Endodermal cell (in vitro differentiated cells): Measurements from ENCODE around the gene PNN. TPM values are rescaled to one million over a fixed set of nuclear protein-coding genes. Genes with fewer than 3 reads are reported as not detected.
"Not testable (repeated sequence)": the region's sequence is repeated elsewhere in the genome, so short reads cannot be mapped to it uniquely, and the experiment has no call there.

ENCODE experiments used
- DNase-seq: peaks from one replicate; pipeline ENCODE4 v3.0.0-alpha.2; 2017
- H3K27ac ChIP-seq: 2 replicates; pipeline ENCODE4 v1.5.1; 2013; ENCODE audit warnings: mild to moderate bottlenecking, low read depth, low read length, moderate library complexity
- H3K27me3 ChIP-seq: 2 replicates; pipeline ENCODE4 v1.6.1; 2013; ENCODE audit warnings: mild to moderate bottlenecking, low read length, moderate library complexity; ENCODE audit not compliant: insufficient read depth, control insufficient read depth, poor library complexity, severe bottlenecking
- H3K36me3 ChIP-seq: 2 replicates; pipeline ENCODE4 v1.7.0; 2013; ENCODE audit warnings: mild to moderate bottlenecking, low read length, moderate library complexity; ENCODE audit not compliant: control insufficient read depth, insufficient read depth
- H3K4me1 ChIP-seq: one replicate; pipeline ENCODE4 v1.7.0; 2013; ENCODE audit warnings: low read length; ENCODE audit not compliant: control insufficient read depth, insufficient read depth
- H3K4me3 ChIP-seq: 2 replicates; pipeline ENCODE4 v1.5.1; 2013; ENCODE audit warnings: mild to moderate bottlenecking, low read length, moderate library complexity
- H3K9ac ChIP-seq: 2 replicates; pipeline ENCODE4 v1.6.1; 2013; ENCODE audit warnings: mild to moderate bottlenecking, low read length, moderate library complexity; ENCODE audit not compliant: poor library complexity, severe bottlenecking; ENCODE audit errors: extremely low read depth
- H3K9me3 ChIP-seq: 2 replicates; pipeline ENCODE4 v1.6.1; 2013; ENCODE audit warnings: mild to moderate bottlenecking, low read length, moderate library complexity; ENCODE audit not compliant: control insufficient read depth
- H3K27ac Mint-ChIP-seq: 2 replicates; pipeline ENCODE4 v1.8.0; 2020; ENCODE audit warnings: mixed read lengths
- H3K27me3 Mint-ChIP-seq: 2 replicates; pipeline ENCODE4 v1.8.0; 2021; ENCODE audit warnings: mild to moderate bottlenecking, mixed read lengths; ENCODE audit not compliant: insufficient read depth
- H3K36me3 Mint-ChIP-seq: 2 replicates; pipeline ENCODE4 v1.8.0; 2020; ENCODE audit warnings: low read depth, mixed read lengths
- H3K4me1 Mint-ChIP-seq: 2 replicates; pipeline ENCODE4 v1.8.0; 2020; ENCODE audit warnings: mixed read lengths
- H3K4me3 Mint-ChIP-seq: 2 replicates; pipeline ENCODE4 v1.8.0; 2020; ENCODE audit warnings: mild to moderate bottlenecking, moderate library complexity, mixed read lengths
- H3K9me3 Mint-ChIP-seq: 2 replicates; pipeline ENCODE4 v1.8.0; 2020; ENCODE audit warnings: mild to moderate bottlenecking, mixed read lengths
- WGBS, 2 experiments: methylation state at CpG; one replicate each; pipeline versions ENCODE4 v1.1.5 to v1.1.7; 2013; ENCODE audit warnings: missing lambda C conversion rate in 2 of 2, mixed read lengths in 1 of 2; ENCODE audit not compliant: insufficient coverage in 1 of 2, insufficient read length in 1 of 2; 5-methylcytosine and 5-hydroxymethylcytosine counted together
- total RNA-seq, 2 donors: library from RNA; stranded (reverse); fragmentation: NEBNext Ultra II Directional in 1 of 2; extraction: Animal tissue kit (Norgen Biotek cat#: 25700) in 1 of 2; gene quantifications; 2 replicates in 1 of 2; 3 replicates in 1 of 2; pipeline ENCODE4 v1.2.1, GENCODE V29; 2021
- TF ChIP-seq, protein P1 (sequence below): fragments of 200-600 bp; sonication (generic); conservative IDR thresholded peaks from 2 replicates; pipeline ENCODE4 v1.5.0; 2021; ENCODE audit warnings: antibody characterized with exemption, mild to moderate bottlenecking

PNN gene
- total RNA-seq, 2 donors from 2014 or later, result 122 to 148 TPM

DNA sequence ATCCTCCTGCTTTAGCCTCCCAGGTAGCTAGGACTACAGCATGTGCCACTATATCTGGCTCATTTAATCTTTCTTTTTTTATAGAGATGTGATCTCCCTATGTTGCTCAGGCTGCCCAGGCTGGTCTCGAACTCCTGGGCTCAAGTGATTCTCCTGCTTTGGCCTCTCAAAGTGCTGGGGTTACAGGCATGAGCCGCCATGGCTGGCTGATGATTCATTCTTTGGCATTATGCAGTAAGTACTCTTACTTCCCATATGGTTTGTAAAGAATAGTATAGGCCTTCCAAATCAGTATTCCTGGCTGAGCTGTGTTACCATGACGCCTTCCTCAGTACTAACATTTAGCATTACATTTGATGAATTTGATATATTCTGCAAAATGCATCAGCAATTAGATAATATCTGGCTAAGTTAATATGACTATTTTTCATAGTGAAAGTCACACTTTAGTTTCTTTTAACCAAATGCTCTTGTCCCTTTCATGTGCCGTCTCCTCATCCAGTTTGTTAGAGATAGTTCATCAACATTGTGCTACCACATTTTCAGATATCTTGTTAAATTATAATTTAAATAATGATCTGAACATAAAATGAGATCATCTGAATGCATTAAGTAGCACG is 55.5 kb downstream of the PNN start:
- H3K36me3 ChIP-seq, result no peaks in the 10 kb centered on the region
- H3K9ac ChIP-seq, result no peak overlapping the region
- no peak overlapping the region for H3K27ac Mint-ChIP-seq
- H3K4me1 ChIP-seq, result no peaks in the 10 kb centered on the region
- no peaks in the 10 kb centered on the region for H3K27me3 ChIP-seq
- no peak overlapping the region for H3K4me3 Mint-ChIP-seq
- WGBS, 2 experiments, result 84 to 90% methylated on average over 3 to 4 of the region's 5 CpGs
- H3K4me1 Mint-ChIP-seq, result peaks cover 14% of the 10 kb centered on the region
- TF ChIP-seq, protein P1, sequence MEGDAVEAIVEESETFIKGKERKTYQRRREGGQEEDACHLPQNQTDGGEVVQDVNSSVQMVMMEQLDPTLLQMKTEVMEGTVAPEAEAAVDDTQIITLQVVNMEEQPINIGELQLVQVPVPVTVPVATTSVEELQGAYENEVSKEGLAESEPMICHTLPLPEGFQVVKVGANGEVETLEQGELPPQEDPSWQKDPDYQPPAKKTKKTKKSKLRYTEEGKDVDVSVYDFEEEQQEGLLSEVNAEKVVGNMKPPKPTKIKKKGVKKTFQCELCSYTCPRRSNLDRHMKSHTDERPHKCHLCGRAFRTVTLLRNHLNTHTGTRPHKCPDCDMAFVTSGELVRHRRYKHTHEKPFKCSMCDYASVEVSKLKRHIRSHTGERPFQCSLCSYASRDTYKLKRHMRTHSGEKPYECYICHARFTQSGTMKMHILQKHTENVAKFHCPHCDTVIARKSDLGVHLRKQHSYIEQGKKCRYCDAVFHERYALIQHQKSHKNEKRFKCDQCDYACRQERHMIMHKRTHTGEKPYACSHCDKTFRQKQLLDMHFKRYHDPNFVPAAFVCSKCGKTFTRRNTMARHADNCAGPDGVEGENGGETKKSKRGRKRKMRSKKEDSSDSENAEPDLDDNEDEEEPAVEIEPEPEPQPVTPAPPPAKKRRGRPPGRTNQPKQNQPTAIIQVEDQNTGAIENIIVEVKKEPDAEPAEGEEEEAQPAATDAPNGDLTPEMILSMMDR, result no peak
- no peaks in the 10 kb centered on the region for H3K36me3 Mint-ChIP-seq
- H3K9me3 Mint-ChIP-seq, result no peaks in the 10 kb centered on the region
- H3K4me3 ChIP-seq, result no peak overlapping the region
- no peaks in the 10 kb centered on the region for H3K9me3 ChIP-seq
- H3K27me3 Mint-ChIP-seq, result no peaks in the 10 kb centered on the region
- no peak for DNase-seq
- no peak overlapping the region for H3K27ac ChIP-seq

DNA sequence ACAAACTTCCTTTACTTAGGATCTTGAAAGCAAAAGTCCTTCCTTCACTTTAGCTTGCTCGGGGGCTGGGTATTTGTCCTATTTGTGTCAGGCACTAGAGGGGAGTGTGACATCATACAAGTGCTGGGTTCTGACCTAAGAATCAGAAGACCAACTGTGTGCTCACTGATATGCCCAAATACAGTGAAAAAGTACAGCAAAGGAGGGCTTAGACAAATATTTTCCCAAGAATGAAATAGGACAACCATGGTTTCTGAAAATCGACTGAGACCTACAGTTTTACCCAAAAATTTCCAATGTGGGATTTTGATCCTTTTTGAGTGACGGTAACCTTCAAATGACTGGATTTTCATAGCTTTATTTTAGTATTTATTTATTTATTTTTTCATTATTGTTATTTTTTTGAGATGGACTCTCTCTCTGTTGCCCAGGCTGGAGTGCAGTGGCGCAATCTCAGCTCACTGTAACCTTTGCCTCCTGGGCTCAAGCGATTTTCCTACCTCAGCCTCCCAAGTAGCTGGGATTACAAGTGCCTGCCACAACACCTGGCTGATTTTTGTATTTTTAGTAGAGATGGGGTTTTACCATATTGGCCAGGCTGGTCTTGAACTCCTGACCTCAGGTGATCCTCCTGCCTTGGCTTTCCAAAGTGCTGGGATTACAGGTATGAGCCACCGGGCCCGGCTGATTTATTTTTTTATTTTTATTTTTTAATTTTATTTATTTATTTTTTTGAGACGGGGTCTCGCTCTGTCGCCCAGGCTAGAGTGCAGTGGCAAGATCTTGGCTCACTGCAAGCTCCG is 56.9 kb downstream of the PNN start:
- H3K9me3 Mint-ChIP-seq, result not testable (repeated sequence)

More for the DNA sequence above, 56.9 kb downstream of the PNN start:
- Mint-ChIP-seq H3K4me1 (peaks cover 14% of the 10 kb centered on the region), H3K27ac (peak overlapping the region; percentile 24)
- not testable (repeated sequence) for H3K36me3 Mint-ChIP-seq, H3K4me3 Mint-ChIP-seq, H3K9me3 ChIP-seq, H3K9ac ChIP-seq, H3K36me3 ChIP-seq, H3K27ac ChIP-seq, H3K4me3 ChIP-seq, H3K27me3 ChIP-seq, H3K4me1 ChIP-seq, H3K27me3 Mint-ChIP-seq
- WGBS, 2 experiments, result 88 to 98% methylated on average over 5 to 9 of the region's 11 CpGs
- TF ChIP-seq, protein P1, result peak; percentile 59
- DNase-seq, result peak; percentile 64

Other genes with a start within 250 kb of the PNN start
- gene SEC23A, start 72.0 kb upstream of the PNN start, total RNA-seq, result 10 to 100 TPM; 58.5 to 89.7 TPM
- gene GEMIN2, start 60.9 kb upstream of the PNN start, total RNA-seq, result 10 to 100 TPM; 35.2 to 41.7 TPM
- 10 to 100 TPM; 24.5 to 27.2 TPM for gene TRAPPC6B, start 4.9 kb upstream of the PNN start, total RNA-seq
- gene MIA2, start 58.7 kb downstream of the PNN start, total RNA-seq, result 10 to 100 TPM; 16.8 to 26.5 TPM